ENCODE measurements around the gene TEC.

Gene TEC

GRCh38 chr4:48126621-48127020, 143.0 kb downstream of the TEC start:
- no peak for TF ChIP-seq Cebpa-rat (IDR thresholded peaks at IDR 0.05)
- Histone ChIP-seq H3K9ac (no peak overlapping the region), H3K36me3 (peaks cover 16% of the 10 kb centered on the region), H3K4me2 (no peak overlapping the region), H3K27ac (no peak overlapping the region), H4K20me1 (no peaks in the 10 kb centered on the region; the same call in 1 of the 2 replicates), H3K4me3 (no peak overlapping the region), H3K27me3 (no peaks in the 10 kb centered on the region), H3K4me1 (peaks cover 45% of the 10 kb centered on the region), H3K9me3 (no peaks in the 10 kb centered on the region)

GRCh38 chr4:48124870-48125269, 144.8 kb downstream of the TEC start:
- Histone ChIP-seq H3K36me3 (no peaks in the 10 kb centered on the region; the same call in 1 of the 2 replicates), H3K9me3 (no peaks in the 10 kb centered on the region), H3K4me2 (no peak overlapping the region)

GRCh38 chr4:48122756-48123155, 146.9 kb downstream of the TEC start:
- Histone ChIP-seq H3K4me2 (no peak overlapping the region), H3K36me3 (no peaks in the 10 kb centered on the region), H3K27ac (no peak overlapping the region), H3K4me1 (peaks cover 8% of the 10 kb centered on the region), H3K9ac (no peak overlapping the region), H3K27me3 (no peaks in the 10 kb centered on the region), H4K20me1 (no peaks in the 10 kb centered on the region), H3K4me3 (no peak overlapping the region), H3K9me3 (no peaks in the 10 kb centered on the region)
- no peak for TF ChIP-seq Cebpa-rat (IDR thresholded peaks at IDR 0.05)

More at GRCh38 chr4:48124870-48125269, 144.8 kb downstream of the TEC start:
- Histone ChIP-seq H4K20me1 (no peaks in the 10 kb centered on the region), H3K4me1 (peaks cover 29% of the 10 kb centered on the region), H3K9ac (no peak overlapping the region), H3K27me3 (no peaks in the 10 kb centered on the region), H3K4me3 (no peak overlapping the region), H3K27ac (no peak overlapping the region)
- TF ChIP-seq Cebpa-rat (IDR thresholded peaks at IDR 0.05), result no peak

- Histone ChIP-seq H3K4me1 (no peaks in the 10 kb centered on the region), H3K36me3 (no peaks in the 10 kb centered on the region), H3K9ac (no peak overlapping the region), H3K9me3 (no peaks in the 10 kb centered on the region), H4K20me1 (no peaks in the 10 kb centered on the region), H3K4me3 (no peak overlapping the region), H3K27me3 (no peaks in the 10 kb centered on the region), H3K27ac (no peak overlapping the region), H3K4me2 (no peak overlapping the region)
- TF ChIP-seq Cebpa-rat (IDR thresholded peaks at IDR 0.05), result no peak
Observed at GRCh38 chr4:48121180-48121579, 148.5 kb downstream of the TEC start.

- H3K27ac ChIP-seq, result no peak overlapping the region
- H3K9ac ChIP-seq, result no peak overlapping the region
- no peak for TF ChIP-seq Cebpa-rat (IDR thresholded peaks at IDR 0.05)
- no peak overlapping the region for H3K4me2 ChIP-seq
- H3K4me1 ChIP-seq, result no peaks in the 10 kb centered on the region
- H4K20me1 ChIP-seq, result no peaks in the 10 kb centered on the region
- H3K36me3 ChIP-seq, result no peaks in the 10 kb centered on the region
- H3K4me3 ChIP-seq, result no peak overlapping the region
- no peaks in the 10 kb centered on the region for H3K27me3 ChIP-seq
- H3K9me3 ChIP-seq, result no peaks in the 10 kb centered on the region
Observed at GRCh38 chr4:48120132-48120531, 149.5 kb downstream of the TEC start.

GRCh38 chr4:48119646-48120045, 150.0 kb downstream of the TEC start:
- no peaks in the 10 kb centered on the region for H3K27me3 ChIP-seq
- H3K27ac ChIP-seq, result no peak overlapping the region
- no peak overlapping the region for H3K4me3 ChIP-seq
- TF ChIP-seq Cebpa-rat (IDR thresholded peaks at IDR 0.05), result no peak
- H3K4me1 ChIP-seq, result no peaks in the 10 kb centered on the region
- H3K9me3 ChIP-seq, result no peaks in the 10 kb centered on the region
- no peaks in the 10 kb centered on the region for H3K36me3 ChIP-seq
- no peak overlapping the region for H3K4me2 ChIP-seq
- no peaks in the 10 kb centered on the region for H4K20me1 ChIP-seq
- no peak overlapping the region for H3K9ac ChIP-seq

- H3K27me3 ChIP-seq, result no peaks in the 10 kb centered on the region
- H3K9me3 ChIP-seq, result no peaks in the 10 kb centered on the region
- H3K4me2 ChIP-seq, result no peak overlapping the region
- H4K20me1 ChIP-seq, result no peaks in the 10 kb centered on the region
- no peaks in the 10 kb centered on the region for H3K36me3 ChIP-seq
- no peak overlapping the region for H3K4me3 ChIP-seq
- H3K9ac ChIP-seq, result no peak overlapping the region
- TF ChIP-seq Cebpa-rat (IDR thresholded peaks at IDR 0.05), result no peak
- no peaks in the 10 kb centered on the region for H3K4me1 ChIP-seq
- H3K27ac ChIP-seq, result no peak overlapping the region
Observed at GRCh38 chr4:48118081-48118480, 151.6 kb downstream of the TEC start.

GRCh38 chr4:48116582-48116981, 153.1 kb downstream of the TEC start:
- no peaks in the 10 kb centered on the region for H3K36me3 ChIP-seq

GRCh38 chr4:48114412-48114811, 155.2 kb downstream of the TEC start:
- H4K20me1 ChIP-seq, result no peaks in the 10 kb centered on the region
- H3K4me1 ChIP-seq, result no peaks in the 10 kb centered on the region
- H3K4me2 ChIP-seq, result no peak overlapping the region
- H3K27ac ChIP-seq, result no peak overlapping the region
- H3K27me3 ChIP-seq, result no peaks in the 10 kb centered on the region
- TF ChIP-seq Cebpa-rat (IDR thresholded peaks at IDR 0.05), result no peak
- H3K4me3 ChIP-seq, result no peak overlapping the region
- no peaks in the 10 kb centered on the region for H3K36me3 ChIP-seq
- no peak overlapping the region for H3K9ac ChIP-seq
- H3K9me3 ChIP-seq, result no peaks in the 10 kb centered on the region

More at GRCh38 chr4:48116582-48116981, 153.1 kb downstream of the TEC start:
- H3K27me3 ChIP-seq, result no peaks in the 10 kb centered on the region
- H3K9me3 ChIP-seq, result no peaks in the 10 kb centered on the region
- no peak overlapping the region for H3K9ac ChIP-seq
- H3K4me3 ChIP-seq, result no peak overlapping the region
- H4K20me1 ChIP-seq, result no peaks in the 10 kb centered on the region
- H3K4me1 ChIP-seq, result no peaks in the 10 kb centered on the region
- no peak for TF ChIP-seq Cebpa-rat (IDR thresholded peaks at IDR 0.05)
- H3K4me2 ChIP-seq, result no peak overlapping the region
- H3K27ac ChIP-seq, result no peak overlapping the region

GRCh38 chr4:48112017-48112667, 157.5 kb downstream of the TEC start:
- H3K27ac ChIP-seq, result no peak overlapping the region
- no peak for TF ChIP-seq Cebpa-rat (IDR thresholded peaks at IDR 0.05)

More at GRCh38 chr4:48112017-48112667, 157.5 kb downstream of the TEC start:
- H4K20me1 ChIP-seq, result no peaks in the 10 kb centered on the region
- no peaks in the 10 kb centered on the region for H3K36me3 ChIP-seq
- no peaks in the 10 kb centered on the region for H3K27me3 ChIP-seq
- no peaks in the 10 kb centered on the region for H3K9me3 ChIP-seq
- H3K4me3 ChIP-seq, result no peak overlapping the region
- no peaks in the 10 kb centered on the region for H3K4me1 ChIP-seq
- no peak overlapping the region for H3K4me2 ChIP-seq
- no peak overlapping the region for H3K9ac ChIP-seq

Measured in BLaER1 (cell line).